HG03064 (cell line): ENCODE results near the gene KIN.
"Not testable (repeated sequence)": the region's sequence is repeated elsewhere in the genome, so short reads cannot be mapped to it uniquely, and the experiment has no call there.

Experiments
- ATAC-seq: cut with Tn5 transposase; IDR thresholded peaks from one replicate; pipeline ENCODE4 v1.9.1; 2021; ENCODE audit warnings: low read depth; ENCODE audit not compliant: unreplicated experiment

The KIN gene

DNA sequence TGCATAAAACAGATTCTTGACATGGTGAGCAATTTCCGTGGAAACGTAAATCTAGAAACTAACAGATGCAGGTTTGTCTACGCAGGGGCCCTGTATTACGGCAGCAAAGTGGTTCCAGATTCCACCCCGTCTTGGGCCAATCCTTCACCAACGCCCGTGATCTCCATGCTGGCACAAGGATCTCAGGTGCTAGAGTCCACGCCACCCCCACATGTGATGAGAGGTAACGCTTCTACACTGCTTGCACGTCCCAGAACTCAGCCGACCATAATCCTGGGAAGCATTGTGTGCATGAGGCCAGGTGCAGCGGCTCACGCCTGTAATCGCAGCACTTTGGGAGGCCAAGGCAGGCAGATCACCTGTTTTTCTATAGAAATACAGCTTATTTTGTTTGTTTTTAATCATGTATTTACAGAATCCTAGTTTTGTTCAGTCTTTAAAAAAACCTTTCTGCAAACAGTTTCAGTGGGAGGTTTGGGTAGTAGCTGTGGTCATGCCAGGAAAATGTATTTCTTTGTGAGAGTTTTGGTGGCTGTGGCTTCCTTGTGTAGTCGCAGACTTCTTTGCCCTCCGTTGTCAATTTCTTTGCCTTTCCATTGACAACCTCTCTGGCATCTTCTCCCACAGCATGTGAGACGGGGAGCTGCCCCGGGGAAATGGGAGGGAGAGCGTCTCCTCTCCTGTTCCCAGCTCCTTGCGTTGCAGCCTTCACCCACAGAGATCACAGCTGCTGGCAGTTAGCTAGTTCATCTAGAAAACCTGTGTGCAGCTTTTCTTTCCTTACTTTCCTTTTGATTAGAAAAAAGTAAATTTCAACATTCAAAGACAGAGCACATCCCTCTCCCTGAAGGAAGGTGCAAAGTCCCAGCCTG is 49.0 kb downstream of the KIN start:
- ATAC-seq, result no peak

DNA sequence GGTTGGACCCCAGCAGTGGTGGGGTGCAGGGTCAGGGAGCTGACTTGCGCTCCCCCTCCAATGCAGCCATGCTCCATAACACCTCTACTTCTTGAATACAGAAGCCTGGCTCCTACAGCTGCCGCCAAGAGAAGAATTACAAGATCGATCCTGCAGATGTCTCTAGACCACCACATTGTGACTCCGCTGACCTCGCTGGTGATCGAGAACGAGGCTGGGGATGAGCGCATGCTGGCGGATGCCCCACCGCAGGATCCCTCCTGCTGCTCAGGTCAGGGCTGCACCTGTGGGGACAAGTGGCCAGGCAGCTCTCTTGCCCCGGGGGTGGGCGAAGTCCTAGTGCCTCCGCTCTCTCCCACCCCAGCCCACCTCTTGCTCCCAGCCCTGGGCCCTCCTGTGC is 53.0 kb downstream of the KIN start:
- ATAC-seq, result no peak

DNA sequence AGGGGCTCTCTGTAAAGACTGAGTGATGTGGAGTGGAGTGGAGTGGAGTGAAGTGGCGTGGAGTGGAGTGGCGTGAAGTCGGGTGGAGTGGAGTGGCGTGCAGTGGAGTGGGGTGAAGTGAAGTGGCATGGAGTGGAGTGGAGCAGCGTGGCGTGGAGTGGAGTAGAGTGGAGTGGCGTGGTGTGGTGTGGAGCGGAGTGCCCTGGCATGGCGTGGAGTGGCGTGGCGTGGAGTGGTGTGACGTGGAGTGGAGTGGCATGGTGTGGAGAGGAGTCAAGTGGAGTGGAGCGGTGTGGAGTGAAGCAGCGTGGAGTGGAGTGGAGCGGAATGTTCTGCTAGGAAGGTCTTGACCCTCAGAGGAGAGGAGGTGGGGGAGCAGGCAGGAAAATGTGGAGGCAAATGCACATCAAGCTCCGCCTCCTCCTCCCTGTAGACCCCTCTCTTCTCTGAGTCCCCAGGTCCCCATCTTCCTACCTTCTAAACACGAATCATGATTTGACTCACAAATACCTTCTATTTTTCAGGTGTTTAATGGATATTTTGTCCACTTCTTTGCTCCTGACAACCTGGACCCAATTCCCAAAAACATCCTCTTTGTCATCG is 64.8 kb downstream of the KIN start:
- ATAC-seq, result no peak

DNA sequence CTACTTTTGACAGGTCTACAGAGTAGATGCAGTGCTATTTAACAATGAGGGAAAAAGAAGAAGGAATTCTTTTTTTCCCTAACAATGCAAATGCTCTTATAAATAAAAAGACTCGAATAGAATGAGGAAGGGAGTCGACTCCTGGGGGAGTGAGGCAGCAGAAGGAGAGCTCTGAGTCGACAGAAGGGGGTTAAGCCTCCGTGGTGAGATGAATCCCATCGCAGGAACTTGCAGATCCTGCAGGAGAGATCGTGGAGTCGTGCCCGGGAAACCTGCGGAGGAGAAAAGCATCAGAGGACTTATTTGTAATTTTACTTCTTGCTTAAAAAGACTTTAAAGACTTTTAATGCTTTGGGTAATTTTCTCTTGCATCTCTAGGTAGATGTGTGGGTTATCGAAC is 67.3 kb downstream of the KIN start:
- ATAC-seq, result no peak

DNA sequence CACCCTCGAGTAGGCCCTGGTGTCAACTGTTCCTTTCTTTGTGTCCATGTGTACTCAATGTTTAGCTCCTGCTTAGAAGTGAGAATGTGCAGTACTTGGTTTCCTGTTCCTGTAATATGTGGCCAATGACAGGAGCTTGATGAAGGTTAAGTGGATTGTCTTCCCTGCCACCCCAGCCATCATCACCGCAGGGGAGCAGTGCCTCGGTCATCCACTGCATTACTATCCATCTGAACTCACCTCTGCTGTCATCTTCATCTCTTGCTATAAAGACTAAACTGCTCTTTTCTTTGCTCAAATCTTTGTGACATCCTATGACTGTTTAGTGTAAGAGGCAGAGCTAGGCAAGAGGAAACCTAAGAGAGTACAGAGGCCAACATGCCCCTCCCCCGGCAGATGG is 69.1 kb downstream of the KIN start:
- no peak for ATAC-seq

DNA sequence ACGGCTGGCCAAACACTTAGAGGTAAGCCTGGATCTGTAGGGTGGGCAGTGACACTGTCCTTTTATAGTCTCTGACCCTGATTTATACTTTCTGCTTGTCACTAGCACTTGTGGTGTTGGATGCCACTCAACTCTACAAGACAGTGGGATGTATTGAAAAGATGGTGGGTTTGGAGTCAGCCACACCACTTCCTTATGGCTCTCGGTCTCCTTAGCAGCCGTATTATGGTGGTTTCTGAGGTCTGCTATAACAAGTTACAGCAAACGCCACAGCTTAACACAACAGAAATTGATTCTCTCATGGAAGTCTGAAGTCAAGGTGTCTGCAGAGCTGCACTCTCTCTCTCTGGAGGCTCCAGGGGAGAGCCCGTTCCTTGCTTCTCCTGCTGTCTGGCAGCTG is 70.0 kb downstream of the KIN start:
- no peak for ATAC-seq

DNA sequence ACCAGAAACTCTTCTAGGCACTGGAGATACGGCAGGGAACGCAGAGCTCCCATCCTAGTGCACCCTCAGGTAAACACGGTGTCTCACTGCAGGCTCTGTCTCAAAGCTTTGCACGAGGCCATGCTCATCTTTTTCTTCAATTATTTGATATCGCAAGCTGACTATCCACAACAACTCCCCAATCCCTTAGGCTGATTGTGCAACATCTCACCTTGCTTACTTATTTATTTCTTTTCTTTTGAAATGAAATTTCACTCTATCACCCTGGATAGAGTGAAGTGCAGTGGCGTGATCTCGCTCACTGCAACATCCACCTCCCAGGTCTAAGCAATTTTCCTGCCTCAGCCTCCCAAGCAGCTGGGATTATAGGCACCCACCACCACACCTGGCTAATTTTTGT is 72.3 kb downstream of the KIN start:
- ATAC-seq, result no peak

DNA sequence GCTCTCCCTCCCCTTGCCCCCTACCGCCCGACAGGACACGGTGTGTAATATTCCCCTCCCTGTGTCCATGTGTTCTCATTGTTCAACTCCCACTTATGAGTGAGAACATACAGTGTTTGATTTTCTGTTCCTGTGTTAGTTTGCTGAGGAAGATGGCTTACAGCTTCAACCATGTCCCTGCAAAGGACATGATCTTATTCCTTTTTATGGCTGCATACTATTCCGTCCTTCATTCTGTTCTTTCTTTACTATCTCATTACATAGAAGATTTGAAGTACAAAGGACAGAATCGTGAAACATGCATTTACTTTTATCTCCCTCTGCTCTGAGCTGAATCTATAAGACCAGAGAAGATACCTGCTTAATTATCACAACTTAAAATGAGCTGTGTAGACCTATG is 76.7 kb downstream of the KIN start:
- not testable (repeated sequence) for ATAC-seq

DNA sequence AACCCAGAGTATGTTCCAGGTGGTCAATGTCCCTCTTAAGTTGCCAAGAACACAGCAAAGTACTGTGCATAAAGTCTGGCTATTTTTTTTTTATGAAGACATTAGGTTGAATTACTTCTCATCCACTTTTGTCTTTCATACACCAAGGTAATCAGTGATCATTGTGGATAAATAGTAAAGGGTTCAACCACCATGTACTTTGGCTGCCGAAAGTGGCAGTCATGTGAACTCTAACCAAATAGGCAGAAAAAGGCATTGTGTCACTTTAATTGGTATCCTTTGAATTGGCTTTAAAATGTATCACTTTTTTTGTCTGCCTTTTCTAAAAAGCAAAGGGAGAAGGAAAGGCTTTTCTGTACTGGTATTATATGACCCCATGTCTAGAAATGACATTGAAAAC is 77.3 kb downstream of the KIN start:
- ATAC-seq, result no peak

DNA sequence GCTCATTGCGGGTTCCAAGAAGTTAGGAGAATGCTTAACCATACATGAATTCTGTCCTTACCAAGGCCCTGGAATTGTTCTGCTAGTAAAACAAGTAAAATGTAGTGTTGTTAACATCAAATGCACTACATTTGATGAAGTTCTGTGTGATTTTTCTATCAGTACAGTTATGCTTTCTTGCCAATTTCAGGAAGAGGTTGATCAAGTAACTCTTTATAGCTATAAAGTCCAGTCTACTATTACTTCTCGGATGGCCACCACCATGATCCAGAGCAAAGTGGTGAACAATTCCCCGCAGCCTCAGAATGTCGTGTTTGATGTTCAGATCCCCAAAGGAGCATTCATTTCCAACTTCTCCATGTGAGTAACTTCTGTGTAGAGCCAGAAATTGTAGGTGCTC is 79.0 kb downstream of the KIN start:
- no peak for ATAC-seq

DNA sequence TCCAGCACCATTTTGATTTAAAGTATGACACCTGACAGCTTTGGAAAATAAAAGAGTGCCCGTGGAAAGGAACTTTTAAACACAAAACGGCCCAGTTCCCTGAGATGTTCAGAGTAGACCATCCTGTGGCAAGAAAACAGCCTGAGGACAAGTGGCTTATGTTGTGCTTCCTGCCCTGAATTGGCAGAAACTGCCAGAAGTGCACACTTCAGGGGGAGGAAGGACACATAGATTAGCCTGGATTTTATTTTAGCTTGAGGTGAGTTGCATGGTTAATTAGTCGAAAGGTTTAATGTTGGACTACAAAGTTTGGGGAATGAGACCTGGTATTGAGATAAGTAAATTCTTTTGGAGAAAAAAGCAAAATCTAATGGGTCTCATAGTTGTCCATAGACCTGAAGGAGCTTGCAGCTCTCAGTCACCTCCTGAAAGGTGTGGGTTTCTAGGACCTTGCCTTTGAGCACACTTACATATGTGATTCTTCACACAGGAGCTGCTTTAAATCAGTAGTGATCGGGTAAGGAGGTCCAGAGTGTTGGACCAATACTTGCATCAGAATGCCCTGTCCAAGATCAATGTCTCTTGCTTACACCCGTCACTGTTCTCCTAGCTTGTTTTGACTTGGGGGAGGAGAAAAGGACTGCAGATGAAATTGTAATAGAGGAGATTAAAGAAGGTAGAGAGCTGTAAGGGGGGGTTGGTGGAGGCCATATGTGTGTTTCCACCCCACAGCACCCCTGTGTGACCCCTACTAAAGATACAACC is 79.8 kb downstream of the KIN start:
- no peak for ATAC-seq

DNA sequence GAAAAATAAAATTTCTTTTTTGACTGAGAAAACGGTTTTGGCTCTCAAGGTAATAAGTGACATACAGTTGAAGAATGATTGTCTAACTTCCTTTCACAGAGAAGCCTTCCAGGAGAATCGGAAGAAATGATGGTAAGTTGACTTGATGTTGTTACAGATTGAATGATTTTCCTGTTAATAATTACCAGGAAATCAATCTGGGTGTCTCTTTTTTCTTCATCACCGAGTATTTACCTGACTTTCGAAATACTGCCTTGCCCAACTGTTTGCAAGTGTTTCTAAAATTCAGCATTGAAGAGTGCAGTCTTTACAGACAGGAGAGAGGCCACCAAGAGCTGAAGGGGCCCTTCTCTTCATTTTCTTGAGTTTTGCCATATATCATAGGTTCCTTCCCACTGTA is 80.7 kb downstream of the KIN start:
- no peak for ATAC-seq

DNA sequence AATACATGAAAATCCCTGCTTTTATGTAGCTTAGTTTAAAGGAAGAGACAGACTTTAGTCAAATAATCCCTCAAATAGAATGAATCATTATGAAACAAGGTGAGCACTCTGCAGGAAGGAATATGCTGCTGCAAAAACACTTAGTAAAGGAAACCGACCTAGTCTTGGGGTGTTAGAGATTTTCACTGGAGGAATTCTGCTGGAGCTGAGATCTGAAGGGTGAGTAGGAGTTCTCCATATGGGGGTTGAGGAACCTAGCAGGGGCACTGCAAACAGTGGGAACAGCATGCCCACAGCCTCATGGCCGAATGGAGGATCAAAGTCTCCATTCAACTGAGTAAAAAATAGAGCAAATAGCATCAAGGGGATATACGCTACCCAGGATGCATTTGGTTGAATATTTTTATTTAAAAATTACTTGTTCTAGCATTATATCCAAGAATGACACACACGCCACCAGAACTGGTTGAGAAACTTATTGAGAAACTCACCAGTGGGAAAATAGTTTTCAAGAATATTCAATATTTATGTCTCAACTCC is 81.2 kb downstream of the KIN start:
- ATAC-seq, result no peak

DNA sequence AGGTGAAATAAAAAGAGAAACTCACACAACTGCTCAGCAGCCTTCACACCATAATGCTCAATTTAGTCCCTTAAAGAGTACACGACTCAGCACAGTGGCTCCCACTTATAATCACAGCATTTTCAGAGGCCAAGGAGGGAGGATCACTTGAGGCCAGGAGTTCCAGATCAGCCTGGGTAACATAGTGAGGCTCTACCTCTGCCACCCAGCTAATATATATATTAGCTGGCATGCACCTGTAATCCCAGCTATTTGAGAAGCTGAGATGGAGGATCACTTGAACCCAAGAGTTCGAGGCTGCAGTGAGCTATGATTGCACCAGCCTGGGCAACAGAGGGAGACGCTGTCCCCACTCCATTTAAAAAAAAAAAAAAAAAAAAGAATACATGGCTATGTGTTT is 82.5 kb downstream of the KIN start:
- no peak for ATAC-seq

DNA sequence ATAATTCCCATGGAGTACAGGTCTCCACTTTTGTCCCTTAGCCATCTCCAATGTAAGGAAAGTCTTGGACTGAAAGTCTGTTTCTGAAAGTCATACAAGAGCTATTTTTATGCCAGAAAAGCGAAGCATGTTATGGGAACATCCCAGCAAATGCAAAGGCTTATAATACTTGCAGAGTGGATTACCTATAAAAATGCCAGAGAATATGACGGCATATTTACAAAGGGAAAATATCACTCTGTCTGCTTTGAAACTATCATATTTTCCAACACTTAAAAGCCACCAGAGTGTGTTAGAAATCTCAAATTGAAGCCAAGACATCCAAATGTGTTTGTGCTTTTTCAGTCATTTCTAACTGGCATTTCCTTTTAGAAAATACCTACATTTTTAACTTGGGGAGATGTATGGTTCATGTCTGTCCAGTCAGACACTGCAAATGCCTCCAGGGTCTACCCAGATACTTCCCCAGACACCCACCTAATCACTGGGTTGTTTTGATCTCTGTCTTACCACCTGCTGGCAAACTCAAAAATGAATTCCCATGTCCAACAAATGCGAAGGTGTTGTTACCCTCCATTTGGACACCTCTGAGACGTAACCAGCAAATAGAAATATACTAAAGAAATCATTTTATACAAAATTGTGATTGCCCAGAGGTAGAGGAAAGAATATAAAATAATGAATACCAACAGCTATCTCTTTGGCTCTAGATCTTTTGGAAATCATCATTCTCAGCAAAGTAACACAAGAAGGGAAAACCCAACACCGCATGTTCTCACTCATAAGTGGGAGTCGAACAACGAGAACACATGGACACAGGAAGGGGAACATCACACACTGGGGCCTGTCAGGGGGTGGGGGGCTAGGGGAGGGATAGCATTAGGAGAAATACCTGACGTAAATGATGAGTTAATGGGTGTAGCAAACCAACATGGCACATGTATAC is 83.4 kb downstream of the KIN start:
- no peak for ATAC-seq

DNA sequence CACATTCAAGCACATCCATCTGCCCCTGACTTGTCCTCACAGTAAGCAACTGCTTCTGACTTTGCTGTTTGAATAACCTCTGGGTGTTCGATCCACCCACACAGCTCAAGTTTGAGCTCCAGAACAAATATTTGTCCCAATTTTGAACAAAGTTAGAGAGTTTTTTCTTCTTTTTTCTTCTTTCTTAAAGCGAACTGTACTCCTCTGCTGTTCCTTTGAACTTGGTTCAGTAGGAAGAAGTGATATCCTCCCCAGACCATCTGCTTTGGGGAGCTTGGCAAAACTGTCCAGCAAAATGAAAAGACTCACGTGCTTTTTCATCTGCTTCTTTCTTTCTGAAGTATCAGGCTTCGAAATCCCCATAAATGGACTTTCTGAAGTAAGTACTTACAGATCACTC is 84.7 kb downstream of the KIN start, which contains the start of gene ITIH2:
Gene ITIH2 (plus strand): TSS at position 177 of the 400 bp plus-strand sequence. CDS start 119 bp downstream, at position 296.
- no peak for ATAC-seq

DNA sequence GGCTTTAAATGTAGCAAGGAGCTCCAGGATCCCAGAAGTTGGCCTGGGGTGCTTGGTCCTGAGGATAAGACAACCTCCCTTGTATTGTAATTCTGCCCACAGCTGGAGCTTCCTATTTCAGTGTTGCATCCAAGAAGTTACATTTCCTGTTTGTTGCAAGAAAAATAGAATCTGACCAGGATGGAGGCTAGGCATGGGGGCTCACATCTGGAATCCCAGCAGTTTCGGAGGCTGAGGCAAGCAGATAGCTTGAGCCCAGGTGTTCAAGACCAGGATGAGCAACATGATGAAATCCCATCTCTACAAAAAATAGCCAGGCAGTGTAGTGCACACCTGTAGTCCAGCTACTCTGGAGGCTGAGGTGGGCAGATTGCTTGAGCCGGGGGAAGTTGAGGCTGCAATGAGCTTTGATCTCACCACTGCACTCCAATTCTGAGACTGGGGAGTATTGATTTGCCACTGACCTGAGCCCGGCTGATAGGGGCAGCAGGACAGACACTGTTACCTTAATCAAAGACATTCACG is 85.4 kb downstream of the KIN start:
- no peak for ATAC-seq

DNA sequence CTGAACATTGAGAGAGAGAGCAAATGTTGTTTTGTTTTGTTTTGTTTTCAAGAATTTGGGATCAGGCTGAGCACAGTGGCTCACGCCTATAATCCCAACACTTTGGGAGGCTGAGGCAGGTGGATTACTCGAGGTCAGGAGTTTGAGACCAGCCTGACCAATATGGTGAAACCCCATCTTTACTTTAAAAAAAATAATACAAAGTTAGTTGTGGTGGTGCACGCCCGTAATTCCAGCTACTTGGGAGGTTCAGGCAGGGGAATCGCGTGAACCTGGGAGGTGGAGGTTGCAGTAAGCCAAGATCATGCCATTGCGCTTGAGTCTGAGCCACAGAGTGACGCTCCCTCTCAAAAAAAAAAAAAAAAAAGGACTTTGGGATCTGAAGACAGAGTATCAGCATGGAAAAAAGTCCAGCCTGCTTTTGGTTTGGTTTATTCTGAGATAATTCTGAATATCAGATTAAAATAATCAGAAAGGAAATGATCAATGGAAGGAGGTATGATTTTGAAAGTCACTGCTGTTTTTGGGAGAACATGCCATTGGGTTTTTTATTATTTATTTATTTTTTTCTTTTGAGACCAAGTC is 86.5 kb downstream of the KIN start:
- ATAC-seq, result no peak
